Measurements from ENCODE around the gene PPP1R16B.

PPP1R16B gene

GRCh38 chr20:38828514-38829295 is 23.2 kb downstream of the PPP1R16B start:
- no peak for DNase-seq

GRCh38 chr20:38829296-38829875 is 23.9 kb downstream of the PPP1R16B start:
- no peak for DNase-seq

GRCh38 chr20:38830356-38830755 is 24.9 kb downstream of the PPP1R16B start:
- DNase-seq: no peak

GRCh38 chr20:38831049-38831691 is 25.7 kb downstream of the PPP1R16B start:
- no peak for DNase-seq

- no peak for DNase-seq
Observed at GRCh38 chr20:38831995-38832620, 26.6 kb downstream of the PPP1R16B start.

- DNase-seq: no peak
Observed at GRCh38 chr20:38833154-38833856, 27.8 kb downstream of the PPP1R16B start.

GRCh38 chr20:38833857-38834164 is 28.3 kb downstream of the PPP1R16B start:
- no peak for DNase-seq

- DNase-seq: no peak
Observed at GRCh38 chr20:38834868-38835267, 29.4 kb downstream of the PPP1R16B start.

GRCh38 chr20:38835792-38836191 is 30.3 kb downstream of the PPP1R16B start:
- DNase-seq: no peak

GRCh38 chr20:38836991-38837390 is 31.5 kb downstream of the PPP1R16B start:
- DNase-seq: no peak

- DNase-seq: no peak
Observed at GRCh38 chr20:38838326-38838725, 32.8 kb downstream of the PPP1R16B start.

- DNase-seq: no peak
Observed at GRCh38 chr20:38839563-38839962, 34.1 kb downstream of the PPP1R16B start.

GRCh38 chr20:38840053-38840893 is 34.8 kb downstream of the PPP1R16B start:
- DNase-seq: no peak

- DNase-seq: no peak
Observed at GRCh38 chr20:38840894-38841470, 35.5 kb downstream of the PPP1R16B start.

GRCh38 chr20:38841570-38841969 is 36.1 kb downstream of the PPP1R16B start:
- DNase-seq: no peak

- DNase-seq: no peak
Observed at GRCh38 chr20:38842026-38842425, 36.5 kb downstream of the PPP1R16B start.

GRCh38 chr20:38842558-38842981 is 37.1 kb downstream of the PPP1R16B start:
- no peak for DNase-seq

GRCh38 chr20:38843346-38843745 is 37.8 kb downstream of the PPP1R16B start:
- no peak for DNase-seq

GRCh38 chr20:38844963-38845362 is 39.5 kb downstream of the PPP1R16B start:
- DNase-seq: no peak

- no peak for DNase-seq
Observed at GRCh38 chr20:38847840-38848239, 42.3 kb downstream of the PPP1R16B start.

- DNase-seq: no peak
Observed at GRCh38 chr20:38853759-38854158, 48.3 kb downstream of the PPP1R16B start.

GRCh38 chr20:38854654-38855066 is 49.2 kb downstream of the PPP1R16B start:
- DNase-seq: no peak

Measured in NCI-H446 treated with DMSO at 0.1 percent for 48 hours (cell line).